T-helper 17 cell (primary cell): ENCODE data around the gene ATXN2. TPM values are rescaled to one million over a fixed set of nuclear protein-coding genes. Genes with fewer than 3 reads are reported as not detected.

Source experiments
- ATAC-seq: fragments of 150-1000 bp; cut with Tn5 transposase; 2 replicates; pipeline ENCODE4 v1.10.0; 2021; ENCODE audit warnings: mild to moderate bottlenecking, moderate library complexity
- DNase-seq, 3 donors: peaks; one replicate each; pipeline versions ENCODE4 v3.0.0 to v3.0.0-alpha.2; 2020 to 2021
- H3K9me3 ChIP-seq: one replicate; pipeline ENCODE4 v1.7.0; 2013; ENCODE audit warnings: low read length, mild to moderate bottlenecking; ENCODE audit not compliant: control insufficient read depth, poor library complexity, severe bottlenecking
- H3K27ac Mint-ChIP-seq: one replicate; pipeline ENCODE4 v1.8.0; 2022; ENCODE audit warnings: mild to moderate bottlenecking, moderate library complexity, mixed read lengths
- H3K27me3 Mint-ChIP-seq: one replicate; pipeline ENCODE4 v1.8.0; 2022; ENCODE audit warnings: mixed read lengths
- H3K36me3 Mint-ChIP-seq: one replicate; pipeline ENCODE4 v1.8.0; 2022; ENCODE audit warnings: low read depth, mixed read lengths
- H3K4me1 Mint-ChIP-seq: one replicate; pipeline ENCODE4 v1.8.0; 2022; ENCODE audit warnings: mild to moderate bottlenecking, mixed read lengths
- H3K4me3 Mint-ChIP-seq: one replicate; pipeline ENCODE4 v1.8.0; 2022; ENCODE audit warnings: mild to moderate bottlenecking, moderate library complexity, mixed read lengths
- total RNA-seq, 4 donors: library from RNA in 2 of 4; stranded (reverse) in 2 of 4; gene quantifications; one replicate each; pipeline ENCODE4 v1.2.3 and lab custom pipeline; 2022 to 2026

Gene ATXN2
- total RNA-seq, 2 donors from 2014 or later: 47.6 to 48.8 TPM

DNA sequence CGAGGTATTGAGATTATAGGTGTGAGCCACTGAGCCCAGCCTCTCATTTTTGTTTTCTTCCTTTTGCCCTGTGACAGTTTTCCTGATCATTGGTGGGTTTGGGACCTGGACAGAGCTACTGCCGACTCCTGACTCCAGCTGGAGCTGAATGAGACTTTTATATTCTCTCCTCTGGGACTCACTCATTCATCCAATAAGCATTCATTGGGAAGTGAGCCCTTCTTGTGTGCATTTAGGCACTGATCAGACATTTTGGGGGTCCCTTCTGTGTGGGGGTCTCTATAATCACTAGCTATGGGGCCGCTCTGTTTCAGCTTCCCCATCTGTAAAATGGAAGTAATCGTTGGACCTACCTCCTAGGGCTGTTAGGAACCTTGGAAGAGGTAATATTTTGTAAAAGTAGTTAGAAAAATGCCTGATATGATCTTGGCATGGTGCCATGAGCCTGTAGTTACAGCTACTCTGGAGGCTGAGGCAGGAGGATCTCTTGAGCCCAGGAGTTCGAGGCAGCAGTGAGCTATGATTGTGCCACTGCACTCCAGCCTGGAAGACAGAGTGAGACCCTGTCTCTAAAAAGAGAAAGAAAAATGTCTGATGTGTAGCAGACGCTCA, 186.2 kb downstream of the ATXN2 start:
- no peaks in the 10 kb centered on the region for H3K9me3 ChIP-seq
- DNase-seq (no peak), ATAC-seq (no peak)
- H3K4me1 Mint-ChIP-seq: peaks cover 48% of the 10 kb centered on the region
- peak overlapping the region; percentile 97 for H3K27ac Mint-ChIP-seq
- H3K27me3 Mint-ChIP-seq: no peaks in the 10 kb centered on the region
- peak overlapping the region; percentile 72 for H3K4me3 Mint-ChIP-seq
- peaks cover 2% of the 10 kb centered on the region for H3K36me3 Mint-ChIP-seq

DNA sequence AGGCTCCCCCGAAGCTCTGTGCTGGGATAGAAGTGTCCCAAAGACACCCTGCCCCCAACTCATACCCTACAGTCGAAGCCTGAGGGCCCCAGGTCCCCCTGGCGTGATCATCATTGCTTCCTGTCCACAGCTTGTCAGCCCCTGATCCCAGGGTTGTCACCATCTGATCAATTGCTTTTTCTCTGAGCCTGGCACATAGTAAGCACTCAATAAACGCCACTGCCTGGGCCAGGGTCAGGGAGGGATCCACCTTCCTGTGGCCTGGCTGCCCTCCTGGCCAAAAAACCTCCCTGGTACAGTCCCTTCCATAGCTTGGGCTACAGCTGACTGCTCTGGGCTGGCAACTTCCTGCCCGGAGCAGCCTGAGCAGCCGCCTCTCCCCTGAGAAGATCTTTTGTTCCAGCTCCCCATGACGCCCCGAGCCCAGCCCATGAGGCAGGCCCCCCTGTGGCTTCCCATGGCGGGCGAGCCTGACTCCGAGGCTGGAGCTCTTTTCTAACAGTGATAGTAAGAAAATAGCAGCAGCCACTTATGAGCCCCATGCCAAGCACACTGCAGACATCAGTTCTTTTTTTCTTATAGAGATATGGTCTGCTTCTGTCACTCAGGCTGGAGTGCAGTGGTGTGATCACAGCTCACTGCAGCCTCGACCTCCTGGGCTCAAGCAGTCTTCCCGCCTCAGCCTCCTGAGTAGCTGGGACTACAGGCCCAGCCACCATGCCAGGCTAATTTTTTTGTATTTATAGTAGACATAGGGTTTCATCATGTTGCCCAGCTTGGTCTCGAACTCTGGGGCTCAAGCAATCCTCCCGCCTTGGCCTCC, 186.9 kb downstream of the ATXN2 start:
- Mint-ChIP-seq H3K36me3 (peaks cover 2% of the 10 kb centered on the region), H3K4me1 (peaks cover 55% of the 10 kb centered on the region), H3K27me3 (no peaks in the 10 kb centered on the region), H3K4me3 (peak overlapping the region; percentile 72), H3K27ac (peak overlapping the region; percentile 97)
- ATAC-seq (peak; percentile 53), DNase-seq (no peak)
- no peaks in the 10 kb centered on the region for H3K9me3 ChIP-seq

DNA sequence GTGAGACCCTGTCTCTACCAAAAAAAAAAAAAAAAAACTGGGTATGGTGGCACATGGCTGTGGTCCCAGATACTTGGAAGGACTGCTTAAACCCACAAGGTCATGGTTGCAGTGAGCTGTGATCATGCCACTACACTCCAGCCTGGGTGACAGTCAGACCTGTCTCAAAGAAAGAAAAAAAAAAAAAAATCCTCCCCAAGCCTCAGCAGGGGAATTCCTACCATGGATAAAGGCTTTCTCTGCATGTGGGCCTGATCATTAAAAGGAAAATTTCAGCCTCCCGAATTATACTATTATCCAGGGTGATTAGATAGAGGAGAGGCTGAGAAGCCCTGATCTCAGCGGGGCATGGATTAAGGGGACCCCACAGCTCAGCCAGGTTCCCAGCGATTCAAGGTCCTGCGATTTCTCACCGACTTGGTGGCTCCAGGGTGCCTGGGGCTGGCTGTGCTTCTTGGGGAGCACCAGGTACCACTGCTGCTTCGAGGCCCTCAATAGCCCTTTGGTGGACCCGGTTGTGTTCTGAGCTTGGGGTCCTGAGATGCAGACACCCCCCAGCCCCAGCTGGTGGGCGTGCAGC, 187.8 kb downstream of the ATXN2 start:
- peak overlapping the region; percentile 84 for H3K4me3 Mint-ChIP-seq
- H3K4me1 Mint-ChIP-seq: peaks cover 57% of the 10 kb centered on the region
- no peaks in the 10 kb centered on the region for H3K27me3 Mint-ChIP-seq
- DNase-seq: no peak
- H3K36me3 Mint-ChIP-seq: peaks cover 4% of the 10 kb centered on the region
- peak; percentile 21 for ATAC-seq
- peak overlapping the region; percentile 97 for H3K27ac Mint-ChIP-seq
- H3K9me3 ChIP-seq: no peaks in the 10 kb centered on the region

DNA sequence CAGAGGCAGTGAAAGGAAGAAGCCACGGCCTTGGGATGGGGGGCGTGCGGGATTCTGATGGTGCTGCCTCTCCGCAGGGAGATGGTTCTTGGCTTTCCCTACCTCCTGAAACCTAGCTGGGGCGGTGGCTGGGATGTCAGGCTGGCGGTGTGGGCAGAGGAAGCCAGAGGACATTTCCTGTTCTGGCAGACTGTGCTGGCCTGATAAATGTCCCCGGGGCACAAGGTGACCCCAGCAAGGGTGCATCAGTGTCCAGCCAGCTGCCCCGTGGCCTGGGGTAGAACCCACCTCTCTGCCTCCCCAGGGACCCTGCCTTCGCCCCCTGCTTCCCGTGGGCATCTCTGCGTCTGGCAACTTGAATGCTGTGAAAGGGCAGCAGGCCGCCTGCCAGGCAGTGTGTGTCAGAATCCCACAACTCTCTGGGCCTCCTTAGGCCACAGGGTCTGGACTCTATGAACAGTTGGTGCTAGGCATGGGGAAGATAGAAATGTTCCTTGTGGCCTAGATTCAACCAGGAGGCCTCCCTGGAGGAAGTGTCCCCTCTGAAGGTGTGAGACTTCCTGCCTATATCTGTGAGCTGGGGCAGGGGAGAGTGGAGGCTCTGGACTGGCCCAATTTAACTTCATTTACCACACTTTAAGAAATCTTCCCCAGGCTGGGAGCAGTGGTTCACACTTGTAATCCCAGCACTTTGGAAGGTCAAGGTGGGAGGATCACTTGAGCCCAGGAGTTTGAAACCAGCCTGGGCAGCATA, 188.5 kb downstream of the ATXN2 start:
- peak overlapping the region; percentile 97 for H3K27ac Mint-ChIP-seq
- peaks cover 4% of the 10 kb centered on the region for H3K36me3 Mint-ChIP-seq
- DNase-seq (no peak), ATAC-seq (no peak)
- H3K4me1 Mint-ChIP-seq: peaks cover 54% of the 10 kb centered on the region
- no peaks in the 10 kb centered on the region for H3K9me3 ChIP-seq
- peak overlapping the region; percentile 84 for H3K4me3 Mint-ChIP-seq
- no peaks in the 10 kb centered on the region for H3K27me3 Mint-ChIP-seq

DNA sequence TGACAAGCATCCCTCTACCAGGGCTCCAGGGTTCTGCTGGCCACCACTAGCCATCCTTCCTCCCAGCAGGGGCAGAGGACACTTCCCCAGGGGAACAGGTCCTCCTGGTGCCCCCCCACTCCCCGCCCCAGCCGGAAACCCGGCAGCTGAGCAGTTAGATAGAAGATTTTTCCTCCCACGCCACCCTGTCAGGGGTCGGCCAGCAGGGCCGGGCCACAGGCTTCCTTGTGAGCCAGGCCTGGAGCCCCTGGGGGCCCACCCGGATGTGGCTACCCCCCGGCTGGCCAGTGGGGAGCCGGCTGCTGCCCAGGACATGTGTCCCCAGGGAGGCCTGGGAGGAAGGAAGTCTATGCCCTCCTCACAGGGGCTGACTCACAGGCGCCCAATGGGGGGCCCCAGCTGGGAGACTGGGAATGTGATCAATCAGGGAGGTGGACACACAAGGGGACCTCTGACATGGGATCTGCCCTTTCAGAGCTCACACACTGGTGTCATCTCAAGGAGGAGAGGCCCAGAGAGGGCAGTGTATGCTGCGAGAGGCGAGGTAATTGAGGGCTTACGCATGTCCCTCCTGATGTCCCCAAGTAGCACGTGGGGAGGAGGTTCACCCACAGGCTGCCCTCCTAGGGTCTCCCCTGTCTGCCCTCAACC, 189.2 kb downstream of the ATXN2 start:
- peak in 1 of 3 donors; percentile 22 for DNase-seq
- Mint-ChIP-seq H3K27ac (peak overlapping the region; percentile 97), H3K36me3 (peaks cover 4% of the 10 kb centered on the region), H3K4me3 (peak overlapping the region; percentile 84), H3K4me1 (peaks cover 51% of the 10 kb centered on the region), H3K27me3 (no peaks in the 10 kb centered on the region)
- ATAC-seq: no peak
- H3K9me3 ChIP-seq: no peaks in the 10 kb centered on the region

DNA sequence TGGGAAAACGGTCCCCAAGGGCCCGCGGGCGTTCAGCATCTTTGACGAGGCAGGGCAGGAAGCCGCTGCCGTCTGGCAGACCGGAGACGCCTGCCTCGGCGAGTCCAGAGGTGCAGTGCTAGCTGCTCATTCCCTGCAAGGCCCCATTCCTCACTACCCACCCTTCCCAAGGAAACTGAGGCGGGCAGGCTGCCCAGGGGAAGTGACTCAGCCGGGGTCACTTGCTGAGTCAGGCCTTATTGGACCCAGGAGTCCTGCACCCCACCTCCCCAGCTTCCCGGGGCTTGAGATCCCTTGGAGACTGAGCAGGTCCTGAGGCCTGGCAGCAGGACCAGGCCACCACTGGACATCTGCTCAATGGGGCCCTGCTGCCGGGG, 189.7 kb downstream of the ATXN2 start:
- H3K27ac Mint-ChIP-seq: peak overlapping the region; percentile 97
- ATAC-seq: no peak
- H3K36me3 Mint-ChIP-seq: peaks cover 4% of the 10 kb centered on the region
- peaks cover 51% of the 10 kb centered on the region for H3K4me1 Mint-ChIP-seq
- H3K27me3 Mint-ChIP-seq: no peaks in the 10 kb centered on the region
- peak overlapping the region; percentile 84 for H3K4me3 Mint-ChIP-seq
- H3K9me3 ChIP-seq: no peaks in the 10 kb centered on the region
- no peak for DNase-seq

DNA sequence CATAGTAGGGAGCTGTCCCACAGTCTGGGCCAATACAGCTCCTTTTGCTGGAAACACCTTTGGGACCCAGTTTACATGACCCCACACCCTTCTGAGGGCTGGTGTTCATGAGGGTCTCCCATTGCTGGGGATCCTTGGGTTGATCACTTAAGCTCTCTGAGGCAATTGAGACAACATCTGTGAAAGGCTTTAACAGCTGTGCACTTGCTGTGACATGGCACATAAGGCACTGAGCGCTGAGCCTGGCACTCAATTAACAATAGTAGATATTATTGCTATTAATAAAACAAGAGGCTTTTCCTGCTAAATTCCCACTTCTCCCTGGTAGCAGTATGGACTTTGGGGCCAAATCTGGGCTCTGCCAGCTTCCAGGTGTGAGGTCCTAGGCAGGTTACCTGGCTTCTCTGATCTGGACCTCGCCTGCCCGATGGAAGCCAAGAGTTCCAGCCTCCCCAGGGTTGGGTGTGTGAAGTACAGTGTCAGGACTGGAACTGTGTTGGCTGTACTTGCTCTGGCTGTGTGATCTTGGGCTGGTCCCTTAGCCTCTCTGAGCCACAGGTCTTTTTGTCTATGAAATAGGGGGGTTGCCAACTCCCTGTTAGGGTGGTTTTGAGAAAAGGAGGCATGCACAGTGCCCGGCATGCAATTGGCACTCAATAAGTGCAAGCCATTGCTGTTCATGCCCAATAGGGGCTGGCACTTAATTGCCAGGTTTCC, 190.3 kb downstream of the ATXN2 start:
- no peaks in the 10 kb centered on the region for H3K27me3 Mint-ChIP-seq
- ATAC-seq (no peak), DNase-seq (no peak)
- peaks cover 4% of the 10 kb centered on the region for H3K36me3 Mint-ChIP-seq
- H3K4me1 Mint-ChIP-seq: peaks cover 55% of the 10 kb centered on the region
- no peaks in the 10 kb centered on the region for H3K9me3 ChIP-seq
- H3K27ac Mint-ChIP-seq: peak overlapping the region; percentile 97
- H3K4me3 Mint-ChIP-seq: peak overlapping the region; percentile 94

DNA sequence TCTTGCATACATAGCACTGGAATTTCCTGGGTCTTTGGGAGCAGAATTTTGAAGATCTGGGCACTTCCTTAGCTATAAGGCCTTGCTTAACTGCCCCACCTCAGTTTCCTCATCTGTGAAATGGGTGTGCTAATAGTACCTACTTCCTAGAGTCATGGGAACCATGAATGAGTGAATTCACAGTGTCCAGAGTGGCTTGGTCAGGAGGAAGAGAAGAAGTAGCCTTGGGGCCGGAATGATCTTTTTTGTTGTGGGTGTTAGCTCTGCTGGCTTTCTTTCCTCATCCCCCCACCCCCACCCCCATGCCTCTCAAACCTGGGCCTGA, 191.0 kb downstream of the ATXN2 start:
- Mint-ChIP-seq H3K27me3 (no peaks in the 10 kb centered on the region), H3K36me3 (peaks cover 2% of the 10 kb centered on the region), H3K4me3 (peak overlapping the region; percentile 94), H3K4me1 (peaks cover 53% of the 10 kb centered on the region), H3K27ac (peak overlapping the region; percentile 97)
- no peak for ATAC-seq
- no peaks in the 10 kb centered on the region for H3K9me3 ChIP-seq
- no peak for DNase-seq

DNA sequence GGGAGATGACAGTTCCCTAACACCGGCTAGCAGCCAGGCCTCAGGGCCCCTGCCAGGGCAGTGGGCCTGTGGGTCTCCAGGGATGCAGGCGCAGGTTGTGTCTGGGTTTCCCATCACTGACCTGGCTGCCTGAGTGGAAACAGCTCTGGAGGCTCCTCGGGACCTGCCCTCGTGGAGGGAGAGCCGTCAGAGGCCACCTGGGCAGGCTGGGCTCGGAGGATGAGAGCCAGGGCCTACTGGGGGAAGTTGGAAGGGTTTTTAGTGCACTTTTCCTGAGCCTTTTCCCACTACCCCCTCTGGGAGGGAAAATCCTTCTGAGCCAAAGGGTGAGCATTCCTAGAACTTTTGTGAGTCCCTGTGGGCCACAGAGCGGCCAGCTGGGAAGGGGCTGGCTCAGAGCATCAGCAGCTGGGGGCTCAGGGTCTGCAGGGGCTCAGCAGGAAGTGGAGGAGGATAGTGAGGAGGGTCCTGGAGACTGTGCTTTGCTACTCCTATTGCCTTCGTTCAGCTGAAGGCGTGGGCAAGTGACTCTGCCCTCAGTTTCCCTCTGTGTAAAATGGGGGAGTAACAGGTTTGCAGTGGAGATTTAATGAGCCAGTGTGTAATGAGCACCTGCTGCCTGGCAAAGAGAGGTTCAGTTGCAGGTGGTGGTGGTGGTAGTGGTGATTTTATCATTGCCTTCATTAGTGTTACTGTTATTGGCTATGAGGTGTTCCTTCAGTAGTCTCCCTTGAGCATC, 191.6 kb downstream of the ATXN2 start:
- ATAC-seq (no peak), DNase-seq (no peak)
- H3K36me3 Mint-ChIP-seq: peaks cover 2% of the 10 kb centered on the region
- H3K27ac Mint-ChIP-seq: peak overlapping the region; percentile 97
- peaks cover 52% of the 10 kb centered on the region for H3K4me1 Mint-ChIP-seq
- H3K4me3 Mint-ChIP-seq: peak overlapping the region; percentile 94
- no peaks in the 10 kb centered on the region for H3K9me3 ChIP-seq
- no peaks in the 10 kb centered on the region for H3K27me3 Mint-ChIP-seq

DNA sequence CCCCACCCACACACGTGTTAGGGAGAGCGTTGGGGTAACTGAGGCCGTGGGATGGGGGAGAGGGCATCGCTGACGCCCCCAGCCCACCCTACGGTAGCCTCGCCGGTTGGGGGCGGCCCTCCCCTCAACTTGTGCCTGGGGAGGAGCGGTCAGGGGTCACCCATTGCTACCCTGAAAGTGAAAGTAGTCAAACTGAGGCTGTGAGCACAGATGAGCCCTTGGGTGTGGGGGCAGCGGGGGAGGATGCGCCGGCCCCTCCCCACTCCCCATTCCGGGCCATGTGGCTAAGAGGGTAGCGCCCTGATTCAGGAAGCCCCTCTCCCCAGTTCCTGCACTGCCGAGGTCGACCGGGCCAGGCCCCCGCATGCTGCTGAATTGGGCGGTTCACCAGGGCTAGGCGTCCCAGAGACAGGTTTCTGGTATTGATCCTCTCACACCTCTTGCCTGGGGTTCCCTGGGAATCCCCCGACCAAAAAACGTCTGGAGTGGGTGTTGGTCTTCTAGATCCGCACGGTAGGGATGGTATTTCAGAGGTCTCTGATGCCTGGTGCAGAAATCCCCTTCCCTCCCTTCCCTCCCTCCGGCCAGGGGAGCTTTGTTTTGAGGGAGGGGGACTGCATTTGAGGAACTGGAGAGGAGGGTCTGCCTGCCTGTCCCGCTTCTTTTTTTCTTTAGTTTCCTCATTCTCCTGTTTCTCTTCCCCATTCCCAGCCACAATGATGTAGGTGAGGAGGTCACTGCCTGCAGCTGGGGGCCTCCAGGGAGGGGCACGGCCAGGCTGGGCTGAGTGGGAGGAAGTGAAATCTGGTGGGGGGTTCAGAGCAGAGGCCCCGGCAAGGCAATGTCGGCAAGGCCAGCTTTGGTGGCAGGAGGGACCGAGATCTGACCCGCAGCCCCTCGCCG, 192.4 kb downstream of the ATXN2 start:
- H3K9me3 ChIP-seq: no peaks in the 10 kb centered on the region
- DNase-seq (peak in 1 of 3 donors; percentile 60), ATAC-seq (peak; percentile 5)
- H3K36me3 Mint-ChIP-seq: peaks cover 2% of the 10 kb centered on the region
- no peaks in the 10 kb centered on the region for H3K27me3 Mint-ChIP-seq
- peaks cover 44% of the 10 kb centered on the region for H3K4me1 Mint-ChIP-seq
- H3K27ac Mint-ChIP-seq: peak overlapping the region; percentile 97
- H3K4me3 Mint-ChIP-seq: peak overlapping the region; percentile 94

DNA sequence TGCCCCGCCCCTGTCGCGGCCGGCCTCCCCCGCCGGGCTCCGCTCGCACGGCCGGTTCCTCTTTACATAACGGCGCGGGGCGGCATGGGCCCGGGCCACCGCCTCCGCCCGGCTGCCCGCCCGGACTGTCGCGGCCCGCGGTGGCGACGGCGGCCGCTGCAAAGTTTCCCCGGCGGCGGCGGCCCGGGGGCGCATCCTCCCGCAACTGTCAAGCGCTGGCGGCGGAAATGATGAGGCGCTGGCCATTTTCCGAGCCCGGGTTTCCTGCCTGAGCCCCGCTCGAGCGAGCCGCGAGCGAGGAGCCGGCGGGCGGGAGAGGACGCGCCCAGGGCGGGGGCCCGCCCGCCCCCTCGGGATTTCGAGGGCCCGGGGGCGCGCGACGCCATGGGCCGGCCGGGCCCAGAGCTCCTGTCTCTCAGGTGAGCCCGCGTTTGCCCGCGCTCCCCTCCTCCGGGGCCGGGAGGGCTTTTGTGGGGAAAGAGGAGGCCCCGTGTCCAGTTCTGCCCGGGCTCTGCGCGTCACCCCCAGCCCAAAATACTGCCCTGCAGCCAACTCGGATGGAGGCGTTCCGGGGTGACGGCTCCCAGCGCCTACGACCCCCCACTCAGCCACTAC, 193.1 kb downstream of the ATXN2 start, which contains the start of gene SH2B3:
SH2B3 (plus strand) TSS at position 65 of the 615 bp plus-strand sequence. CDS start 12,223 bp downstream, outside the sequence.
- H3K27ac Mint-ChIP-seq: peak within 1 kb of the TSS; percentile 97
- ATAC-seq (peak; percentile 41), DNase-seq (no peak)
- H3K4me3 Mint-ChIP-seq: peak within 1 kb of the TSS; percentile 96
- H3K9me3 ChIP-seq: no peaks in the 10 kb centered on the region
- H3K36me3 Mint-ChIP-seq: peaks cover 2% of the 10 kb centered on the region
- peaks cover 44% of the 10 kb centered on the region for H3K4me1 Mint-ChIP-seq
- H3K27me3 Mint-ChIP-seq: no peaks in the 10 kb centered on the region
